NCI-H526 (cell line): ENCODE data around the gene ATG16L2.
"Not testable (repeated sequence)": the region's sequence is repeated elsewhere in the genome, so short reads cannot be mapped to it uniquely, and the experiment has no call there.

Source experiments
- DNase-seq, 2 experiments: peaks; one replicate each; lab custom pipeline; 2025; lab: John Stamatoyannopoulos, UW

ATG16L2 gene

DNA sequence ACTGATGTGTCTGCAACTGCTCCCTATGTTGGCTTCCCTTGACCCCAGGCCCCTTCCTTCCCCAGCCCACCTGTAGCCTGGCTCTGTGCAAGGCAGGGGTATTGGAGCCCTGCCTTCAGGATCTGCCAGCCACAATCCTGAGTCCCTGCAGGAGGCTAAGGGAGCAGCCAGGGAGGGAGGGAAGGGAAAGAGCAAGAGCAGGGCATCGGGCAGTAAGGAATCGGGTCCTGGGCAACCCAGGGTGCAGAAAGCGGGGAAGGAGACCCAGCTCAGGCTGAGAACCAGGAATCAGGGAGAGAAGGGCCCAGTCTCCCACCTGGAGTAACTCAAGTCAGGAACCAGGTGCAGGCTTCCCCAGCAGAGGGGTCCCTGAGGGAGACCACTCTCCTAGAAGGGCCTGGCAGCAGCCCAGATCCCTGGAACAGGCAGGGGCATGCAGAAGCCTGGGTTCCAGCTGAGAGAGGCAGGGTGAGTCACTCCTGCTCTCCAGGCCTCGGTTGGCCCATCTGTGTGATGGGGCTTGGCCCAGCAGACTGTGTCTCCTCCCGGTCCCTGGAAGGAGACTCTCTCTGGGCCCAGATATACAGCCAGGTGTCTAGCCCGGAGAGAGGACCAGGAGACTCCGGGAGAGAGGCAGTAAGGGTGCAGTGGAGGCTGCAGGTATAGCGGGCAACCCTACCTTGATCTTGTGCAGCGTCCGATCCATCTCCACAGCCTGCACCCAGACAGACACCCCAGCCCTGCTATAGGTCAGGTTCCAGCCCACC lies 33.7 kb upstream of the ATG16L2 start:
- peak in 1 of 2 experiments; percentile 54 for DNase-seq

DNA sequence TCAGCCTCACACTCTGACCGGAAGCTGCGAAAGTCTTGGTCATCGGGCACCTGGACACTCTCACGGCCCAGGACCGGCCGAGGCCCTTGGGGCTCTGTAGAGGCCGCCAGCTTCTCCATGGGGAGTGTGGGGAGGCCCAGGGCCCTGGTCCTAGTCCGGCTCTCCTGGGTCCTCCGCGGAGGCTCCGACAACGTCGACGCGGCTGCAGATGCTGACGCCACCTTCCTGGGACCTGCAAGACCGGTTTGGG lies 33.2 kb upstream of the ATG16L2 start:
- DNase-seq: peak in 1 of 2 experiments; percentile 74

DNA sequence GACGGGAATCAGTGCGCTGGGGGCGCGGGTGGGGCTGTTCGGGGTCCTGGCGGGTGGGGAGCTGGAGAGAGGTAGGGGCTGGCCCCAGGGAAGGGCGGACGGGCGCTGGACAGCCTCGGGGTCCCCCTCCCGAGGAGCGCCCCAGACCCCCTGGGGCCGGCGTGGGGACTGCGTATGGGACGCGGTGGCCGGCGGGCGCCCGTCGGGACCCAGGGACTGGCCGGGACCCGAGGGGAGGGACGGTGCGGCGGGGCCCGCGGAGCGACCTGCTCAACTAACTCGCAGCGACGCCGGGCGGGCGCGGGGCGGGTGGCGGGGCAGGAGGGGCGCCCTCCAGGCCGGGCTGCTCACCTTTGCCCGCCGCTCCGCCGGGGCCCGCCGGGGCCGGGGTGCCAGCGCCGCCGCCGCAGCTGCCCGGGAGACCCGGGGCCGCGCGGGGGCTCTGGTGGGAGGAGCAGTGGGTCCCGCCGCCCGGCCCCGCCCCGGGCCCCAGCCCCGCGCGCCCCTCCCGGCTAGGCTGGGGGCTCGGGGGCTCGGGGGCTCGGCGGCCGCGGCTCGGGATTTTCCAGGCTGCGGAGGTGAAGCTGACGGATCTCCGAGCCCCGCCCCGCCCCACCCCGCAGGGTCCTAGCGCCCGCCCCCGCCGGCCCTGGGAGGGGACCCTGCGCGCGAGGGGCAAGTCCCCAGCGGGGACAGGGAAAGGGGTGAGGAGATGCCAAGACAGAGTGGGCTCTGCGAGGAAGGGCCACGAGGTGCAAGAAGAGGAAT lies 32.7 kb upstream of the ATG16L2 start:
- peak; percentile 33 to 81 for DNase-seq

DNA sequence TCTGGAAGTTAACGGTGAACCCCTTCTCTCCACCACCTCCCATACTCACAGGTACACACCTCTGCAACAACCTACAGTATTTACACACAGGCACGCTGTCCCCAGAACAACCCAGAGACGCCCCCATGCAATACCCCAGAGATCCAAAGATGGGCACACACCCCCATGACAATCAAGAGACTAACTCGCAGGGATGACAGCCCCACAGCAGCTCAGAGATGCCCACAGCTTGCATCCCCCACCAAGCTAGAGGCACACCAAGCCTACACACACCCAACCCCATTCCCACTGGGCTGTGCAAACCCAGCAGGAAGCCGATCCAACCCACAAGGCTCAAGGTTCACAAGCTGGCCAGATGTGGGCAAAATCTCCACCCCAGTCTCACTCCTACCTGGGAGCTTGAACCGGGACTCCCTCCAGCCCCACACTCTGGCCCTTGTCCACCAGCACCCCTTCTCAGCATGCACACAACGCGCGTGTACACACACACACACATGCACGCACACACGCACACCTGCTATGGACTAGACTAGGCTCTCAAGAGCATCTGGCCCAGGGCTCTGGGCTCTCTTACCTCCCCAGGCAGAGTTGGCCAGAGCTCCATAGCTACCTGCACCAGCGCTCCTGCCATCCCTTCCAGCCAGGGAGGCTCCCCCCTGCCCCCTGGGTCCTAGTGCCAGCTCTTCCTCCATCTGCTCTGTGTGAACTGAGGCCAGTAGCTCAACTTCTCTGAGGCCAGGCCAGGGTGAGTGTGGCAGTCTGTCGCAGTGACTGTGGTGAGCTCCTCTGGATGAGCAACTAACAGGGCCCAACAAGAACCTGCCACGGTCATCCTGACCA lies 31.9 kb upstream of the ATG16L2 start:
- DNase-seq: peak; percentile 63 to 76

DNA sequence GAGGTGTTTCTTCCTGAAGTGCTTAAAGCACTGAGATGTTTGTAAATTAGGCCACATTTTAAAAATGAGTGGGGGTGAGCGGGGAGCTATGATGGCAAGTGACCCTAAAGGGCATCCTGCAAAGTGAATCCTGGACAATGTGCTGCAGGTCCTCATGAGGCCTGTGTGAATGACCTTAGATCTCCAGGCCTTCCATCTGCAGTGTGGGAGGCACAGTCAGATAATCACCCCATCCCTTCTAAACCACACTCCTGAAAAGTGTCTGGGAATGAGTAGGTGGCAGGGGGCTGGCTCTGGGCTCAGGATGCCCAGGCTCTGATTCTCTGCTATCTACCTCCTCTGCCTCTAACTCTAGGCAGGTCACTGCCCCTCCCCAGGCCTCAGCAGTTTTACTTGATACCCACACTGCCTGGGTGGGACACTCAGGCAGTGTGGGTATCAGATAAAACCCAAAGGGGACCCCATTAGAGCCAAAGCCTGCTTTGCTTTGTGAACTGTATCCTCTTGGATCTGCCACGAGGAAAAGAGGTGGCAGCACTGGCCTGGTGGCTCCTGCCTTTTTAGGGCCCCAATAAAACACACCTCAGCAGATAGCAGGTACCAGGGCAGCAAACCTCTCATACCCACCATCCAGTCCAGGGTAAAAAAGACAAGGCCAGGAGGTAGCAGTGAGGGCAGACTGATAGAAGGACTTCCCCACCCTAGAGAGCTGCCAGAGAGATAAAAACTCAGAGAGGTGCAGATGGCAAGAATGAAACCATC lies 30.9 kb upstream of the ATG16L2 start:
- no peak for DNase-seq

DNA sequence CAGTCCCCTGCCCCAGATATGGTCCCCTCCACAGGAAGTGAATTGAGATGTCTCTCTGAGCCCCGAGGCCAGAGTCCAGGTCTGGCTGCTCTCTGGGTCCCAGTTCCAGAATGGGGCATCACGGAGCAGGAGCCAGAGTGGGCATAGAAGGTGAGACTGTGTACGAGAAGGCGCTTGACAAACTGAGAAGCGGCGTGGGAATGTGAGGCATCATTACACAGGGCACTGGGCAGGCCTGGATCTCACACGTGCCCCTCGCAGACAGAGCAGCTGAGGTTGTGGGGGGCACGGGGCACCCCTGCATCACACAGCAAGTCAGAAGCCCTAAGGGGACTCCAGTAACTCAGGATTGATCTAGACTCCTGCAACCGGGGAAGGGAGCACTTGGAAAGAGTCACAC lies 29.5 kb upstream of the ATG16L2 start:
- DNase-seq: no peak

DNA sequence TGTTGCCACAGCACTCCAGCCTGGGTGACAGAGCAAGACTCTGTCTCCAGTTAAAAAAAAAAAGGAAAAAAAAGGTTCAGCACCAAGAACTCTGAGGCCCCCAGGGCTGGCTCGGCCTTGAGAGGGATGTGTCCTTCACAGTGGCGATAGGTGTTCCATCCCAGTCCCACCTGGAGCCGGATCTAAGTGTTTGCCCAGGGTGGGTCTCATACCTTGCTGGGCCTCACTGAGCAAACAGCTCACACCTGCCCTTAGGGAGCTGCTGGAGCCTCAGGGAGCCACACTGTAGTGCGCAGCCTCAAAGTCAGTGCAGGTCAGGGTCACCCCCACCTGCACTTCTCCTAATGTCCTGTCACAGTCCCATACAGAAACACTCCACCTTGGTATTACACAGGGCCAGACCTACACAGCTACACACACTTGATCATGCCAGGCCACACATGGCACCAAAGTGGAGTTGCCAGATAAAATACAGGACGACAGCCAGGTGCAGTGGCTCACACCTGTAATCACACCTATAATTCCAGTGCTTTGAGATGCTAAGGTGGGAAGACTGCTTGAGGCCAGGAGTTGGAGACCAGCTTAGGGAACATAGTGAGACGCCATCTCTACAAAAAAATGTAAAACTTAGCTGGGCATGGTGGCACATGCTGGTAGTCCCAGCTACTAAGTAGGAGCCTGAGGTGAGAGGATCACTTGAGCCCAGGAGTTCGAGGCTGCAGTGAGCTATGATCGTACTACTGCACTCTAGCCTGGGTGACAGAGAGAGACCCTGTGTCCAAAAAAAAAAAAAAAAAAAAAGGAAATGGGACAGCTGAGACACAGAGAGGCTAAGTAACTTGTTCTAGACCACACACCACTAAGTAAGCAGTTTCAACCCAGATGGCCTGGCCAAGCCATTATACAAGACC lies 27.7 kb upstream of the ATG16L2 start:
- peak; percentile 90 to 96 for DNase-seq

DNA sequence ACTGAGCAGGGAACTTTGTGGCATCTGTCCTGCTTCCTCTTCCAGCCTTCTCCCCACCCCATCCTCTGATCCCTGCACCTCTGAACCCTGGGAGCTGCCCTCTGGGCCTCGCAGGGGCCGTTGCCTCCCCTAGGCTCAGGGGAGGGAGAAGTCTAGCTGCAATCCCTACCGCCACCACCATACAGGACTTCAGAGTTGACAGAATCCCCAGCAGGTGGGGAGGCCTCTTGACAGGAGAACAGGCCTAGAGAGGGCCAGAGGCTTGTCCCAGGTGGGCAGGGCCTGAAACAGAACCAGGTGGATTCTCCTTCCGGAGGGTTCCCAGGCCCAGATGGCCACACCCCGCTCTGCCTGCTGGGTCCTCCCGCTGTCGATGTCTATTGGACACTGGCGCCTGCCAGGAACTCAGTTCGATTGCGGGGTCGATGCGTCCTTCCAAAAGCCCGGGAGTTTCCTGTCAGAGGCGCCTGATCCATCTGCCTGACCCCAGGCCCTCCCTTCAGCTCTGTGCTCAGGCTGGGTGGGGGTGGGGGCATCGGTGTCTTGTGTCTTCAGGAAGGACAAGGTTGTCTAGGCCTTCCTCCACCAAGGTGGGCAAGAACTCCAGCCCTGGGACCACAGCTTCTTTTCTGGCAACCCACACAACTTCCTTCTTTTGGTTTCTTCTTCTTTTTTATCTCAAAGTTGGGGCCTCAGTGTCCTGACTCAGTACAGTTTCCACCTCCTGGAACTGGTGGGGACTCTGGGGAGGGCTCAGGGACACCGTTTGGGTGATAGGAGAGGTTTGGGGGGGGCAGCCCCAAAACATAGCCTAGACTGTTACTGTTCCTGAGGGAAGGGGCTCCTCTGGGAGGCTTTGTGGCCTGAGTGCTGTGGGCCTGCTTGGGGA lies 26.8 kb upstream of the ATG16L2 start:
- peak in 1 of 2 experiments; percentile 40 for DNase-seq

DNA sequence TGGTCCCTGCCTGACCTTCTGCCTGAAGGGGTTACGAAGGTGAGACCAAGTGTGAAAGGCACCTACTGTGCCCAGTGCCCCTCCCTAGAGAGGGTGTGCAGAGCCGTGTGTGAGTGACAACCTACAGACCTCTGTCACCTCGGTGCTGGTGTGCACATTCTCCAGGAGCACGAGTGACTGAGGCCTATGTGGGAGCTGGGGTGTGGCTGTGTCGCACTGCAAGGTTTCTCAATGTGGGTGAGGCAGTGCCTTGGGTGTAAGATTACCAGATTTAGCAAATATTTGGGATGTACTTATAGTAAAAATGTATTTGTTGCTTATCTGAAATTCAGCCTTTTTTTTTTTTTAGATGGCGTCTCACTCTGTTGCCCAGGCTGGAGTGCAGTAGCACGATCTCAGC lies 26.0 kb upstream of the ATG16L2 start:
- DNase-seq: no peak

DNA sequence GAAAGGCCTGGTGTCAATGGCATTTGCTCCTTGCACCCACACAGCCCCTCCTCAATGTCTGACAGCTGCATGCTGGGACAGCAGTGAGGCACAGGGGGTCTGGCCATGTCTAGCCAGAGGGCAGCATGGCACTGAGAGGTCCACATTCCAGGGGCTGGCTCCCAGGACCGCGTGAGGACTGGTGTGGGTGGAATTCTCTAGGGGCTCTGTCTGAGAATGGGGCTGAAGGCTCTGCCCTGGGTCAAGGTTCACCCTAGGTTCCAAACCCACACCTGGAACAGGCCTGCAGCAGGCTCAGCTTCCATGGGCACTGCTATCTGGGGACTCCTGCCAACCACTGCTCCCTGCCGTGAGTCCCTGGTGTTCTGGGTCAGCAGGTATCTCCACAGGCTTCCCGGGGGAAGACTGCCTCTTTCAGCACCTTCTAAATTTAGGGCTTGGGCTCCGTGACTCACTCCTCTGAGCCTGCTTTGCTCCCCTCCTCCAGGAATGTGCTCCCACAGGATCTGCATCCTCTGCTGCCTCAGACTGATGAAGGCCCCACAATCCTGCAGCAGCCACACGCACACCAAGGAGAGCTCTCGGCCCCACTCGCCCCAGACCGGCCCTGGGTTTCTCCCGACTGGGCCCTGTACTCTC lies 24.6 kb upstream of the ATG16L2 start:
- no peak for DNase-seq

DNA sequence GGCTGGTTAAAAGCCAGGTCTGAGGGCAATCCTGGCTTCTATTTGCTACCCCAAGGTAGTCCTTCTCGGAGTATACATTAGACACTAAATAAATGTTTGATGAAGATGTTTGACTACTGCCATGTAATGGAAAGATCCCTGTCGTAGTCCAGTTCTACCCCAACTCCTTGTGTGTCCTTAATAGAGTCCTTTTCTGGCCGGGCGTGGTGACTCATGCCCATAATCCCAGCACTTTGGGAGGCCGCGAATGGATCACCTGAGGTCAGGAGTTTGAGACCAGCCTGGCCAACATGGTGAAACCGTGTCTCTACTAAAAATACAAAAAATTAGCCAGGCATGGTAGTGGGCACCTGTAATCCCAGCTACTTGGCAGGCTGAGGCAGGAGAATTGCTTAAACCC lies 23.0 kb upstream of the ATG16L2 start:
- not testable (repeated sequence) for DNase-seq

DNA sequence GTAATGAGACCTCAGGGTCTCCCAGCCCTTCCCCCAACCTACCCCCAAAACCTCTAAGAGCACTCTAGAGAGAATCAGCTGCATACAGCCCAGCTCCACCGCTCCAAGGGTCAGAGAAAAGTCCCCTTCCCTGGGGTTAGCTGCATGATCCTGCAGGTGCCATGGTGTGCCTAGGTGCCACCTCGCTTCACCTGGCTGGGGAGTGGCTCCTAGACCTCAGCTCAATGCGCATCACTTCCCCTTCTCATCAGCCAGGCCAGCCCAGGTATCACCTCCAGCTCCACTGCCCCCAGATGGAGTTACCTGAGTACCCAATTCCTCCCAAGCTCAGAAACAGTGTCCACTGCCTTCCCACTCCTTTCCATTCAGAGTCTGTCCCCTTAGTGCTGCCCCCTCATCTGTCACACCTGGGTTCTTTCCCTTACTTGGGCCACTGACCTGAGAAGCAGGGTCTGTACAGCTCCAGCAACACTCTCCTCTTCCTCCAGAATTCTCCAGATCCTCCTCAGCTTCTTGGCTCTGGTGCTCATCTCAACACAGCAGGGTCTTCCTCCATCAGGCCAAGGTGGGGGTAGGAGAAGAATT lies 21.7 kb upstream of the ATG16L2 start:
- DNase-seq: no peak

DNA sequence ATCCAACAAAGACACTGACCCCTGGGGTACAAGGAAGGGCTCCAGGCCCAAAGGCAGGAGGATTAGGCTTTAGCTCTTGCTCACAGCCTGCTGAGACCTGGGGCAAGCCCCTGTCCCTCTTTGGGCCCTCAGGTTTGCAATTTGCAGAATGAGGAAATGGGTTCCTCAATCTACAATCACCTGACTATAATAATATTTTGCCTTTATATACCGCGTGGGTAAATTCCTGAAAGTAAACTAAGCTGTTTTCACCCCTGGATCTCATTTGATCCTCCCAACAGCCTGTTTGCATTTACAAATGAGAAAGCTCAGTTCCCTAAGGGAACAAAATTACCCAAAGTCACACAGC lies 21.2 kb upstream of the ATG16L2 start:
- DNase-seq: no peak

DNA sequence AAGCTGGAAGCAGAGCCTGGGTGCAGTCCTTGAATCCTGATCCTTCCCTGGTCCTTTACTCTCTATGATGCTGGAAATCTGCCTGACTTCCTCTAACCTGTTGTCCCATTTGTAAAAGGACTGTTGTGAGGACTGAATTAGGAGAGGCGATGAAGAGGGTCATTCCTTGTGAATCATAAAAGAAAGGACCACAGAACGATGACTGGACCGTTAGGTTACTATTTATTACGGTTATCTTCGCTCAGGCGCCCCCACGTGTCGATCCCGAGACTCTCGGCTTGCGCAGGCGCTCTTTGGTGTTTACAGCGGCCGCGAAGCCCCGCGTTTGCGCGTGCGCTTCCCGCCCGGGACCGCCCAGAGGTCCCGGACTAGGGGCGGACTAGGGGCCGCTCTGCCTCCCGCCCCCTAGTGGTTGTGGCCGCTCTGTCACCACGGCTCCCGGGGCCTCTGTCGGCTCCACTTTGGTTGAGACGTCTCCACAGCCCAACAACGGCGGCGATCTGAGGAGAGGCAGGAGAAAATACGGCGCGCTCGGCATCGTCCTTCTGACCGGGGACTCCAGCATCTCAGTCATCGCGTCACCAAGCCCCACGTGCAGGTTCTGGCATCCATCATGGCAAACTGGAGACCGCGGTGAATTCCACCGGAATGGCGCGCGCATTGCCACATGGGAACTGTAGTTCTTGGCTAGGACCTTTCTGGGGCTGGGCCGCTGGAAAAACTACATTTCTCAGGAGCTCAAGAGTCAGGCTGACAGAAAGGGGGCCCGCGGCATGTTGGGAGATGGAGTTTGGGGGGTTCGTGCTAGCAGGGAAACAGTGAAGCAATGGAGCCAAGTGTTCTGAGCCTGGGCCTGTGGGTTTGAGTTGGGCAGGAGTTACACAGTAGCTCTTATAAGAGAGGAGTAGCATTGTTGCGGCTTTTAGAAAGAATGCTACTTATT lies 20.5 kb upstream of the ATG16L2 start, which contains the start of gene STARD10:
Gene STARD10 (minus strand): TSS at position 623 of the 943 bp plus-strand sequence. CDS start 12,866 bp downstream, outside the sequence.
- DNase-seq: peak; percentile 93 to 98

DNA sequence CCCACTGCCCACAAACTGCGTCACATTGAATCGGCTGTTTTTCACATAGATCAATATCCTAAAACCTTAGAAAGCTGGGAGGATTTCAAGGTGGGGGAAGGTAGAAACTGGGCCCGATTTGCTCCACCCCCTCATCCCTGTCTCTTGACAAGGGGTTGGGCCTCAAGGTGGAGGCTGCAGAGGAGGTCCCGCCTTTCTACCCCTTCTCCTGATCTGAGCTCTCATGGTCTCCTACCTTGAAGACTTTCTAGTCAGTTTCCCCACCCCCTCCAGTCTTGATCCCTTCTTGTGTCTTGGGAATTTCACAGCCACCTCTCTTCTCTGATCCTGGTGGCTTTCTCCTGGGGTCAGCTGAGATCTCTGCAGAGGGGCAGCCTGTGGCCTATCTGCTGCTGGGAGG lies 15.8 kb upstream of the ATG16L2 start:
- DNase-seq: no peak

DNA sequence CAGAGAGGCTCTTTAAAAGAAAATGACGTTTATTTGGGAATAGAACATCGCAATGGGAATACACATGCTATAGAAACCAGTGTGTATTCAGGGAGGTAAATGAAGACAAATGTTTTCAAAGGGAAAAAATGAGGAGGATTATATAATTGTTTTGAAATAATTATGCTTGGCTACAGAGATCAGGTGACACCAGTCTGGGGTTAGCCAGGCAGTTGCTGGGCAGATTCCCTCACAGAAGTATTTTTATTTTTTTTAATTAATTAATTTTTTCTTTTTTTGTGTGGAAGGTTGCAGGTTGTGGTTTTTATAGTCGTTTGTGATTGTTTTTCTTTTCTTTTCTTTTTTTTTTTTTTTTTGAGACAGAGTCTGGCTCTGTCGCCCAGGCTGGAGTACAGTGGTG lies 14.8 kb upstream of the ATG16L2 start:
- no peak for DNase-seq

DNA sequence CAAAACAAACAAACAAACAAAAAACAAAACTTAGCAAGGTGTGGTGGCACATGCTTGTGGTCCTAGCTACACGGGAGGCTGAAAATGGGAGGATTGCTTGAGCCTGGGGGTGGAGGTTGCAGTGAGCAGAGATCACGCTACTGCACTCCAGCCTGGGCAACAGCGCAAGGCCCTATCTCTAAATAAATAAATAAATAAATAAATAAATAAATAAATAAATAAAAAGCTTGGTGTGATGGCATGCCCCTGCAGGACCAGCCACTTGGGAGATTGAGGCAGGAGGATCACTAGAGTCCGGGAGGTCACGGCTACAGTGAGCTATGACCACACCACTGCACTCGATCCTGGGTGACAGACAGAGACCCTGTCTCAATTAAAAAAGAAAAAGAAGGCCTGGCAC lies 11.4 kb upstream of the ATG16L2 start:
- no peak for DNase-seq

DNA sequence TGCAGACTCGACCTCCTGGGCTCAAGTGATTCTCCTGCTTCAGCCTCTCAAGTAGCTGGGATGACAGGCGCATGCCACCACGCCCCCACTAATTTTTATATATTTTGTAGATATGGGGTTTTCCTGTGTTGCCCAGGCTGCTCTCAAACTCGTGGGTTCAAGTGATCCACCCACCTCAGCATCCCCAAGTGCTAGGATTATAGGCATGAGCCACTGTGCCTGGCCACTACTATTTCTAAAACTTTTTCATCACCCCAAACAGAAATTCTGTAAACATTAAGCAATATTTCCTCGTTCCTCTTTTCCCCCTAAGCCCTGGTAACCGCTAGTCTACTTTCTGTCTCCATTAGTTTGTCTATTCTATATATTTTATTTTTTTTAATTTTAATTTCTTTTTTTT lies 9.0 kb upstream of the ATG16L2 start:
- no peak for DNase-seq
